Astrocyte of the cerebellum (primary cell): ENCODE results near the gene PAGR1.
A peak's percentile ranks its signal among the peaks of the same experiment; 100 is the strongest.

Experiments used
- DNase-seq: peaks from one replicate; pipeline ENCODE4 v3.0.0-alpha.2; 2011; ENCODE audit warnings: low read depth
- H3K4me3 ChIP-seq: 2 replicates; pipeline ENCODE4 v1.5.1; 2011; ENCODE audit warnings: mild to moderate bottlenecking, low read depth, low read length, moderate library complexity
- CTCF ChIP-seq: IDR thresholded peaks from 2 replicates; pipeline ENCODE4 v1.5.1; 2012; ENCODE audit warnings: low read length, low read depth, moderate library complexity, mild to moderate bottlenecking; ENCODE audit errors: missing control alignments
- in situ Hi-C: cut with HindIII; loops from 2 replicates; pipeline ENCODE4 v1.10.0; 2017; ENCODE audit warnings: low sequenced_read_pairs

PAGR1 gene

GRCh38 chr16:29842732-29843346, 26.9 kb downstream of the PAGR1 start:
- no peak overlapping the region for H3K4me3 ChIP-seq
- in situ Hi-C loops = no loop called here
- TF ChIP-seq CTCF = no peak
- DNase-seq = no peak

GRCh38 chr16:29843931-29844330, 28.0 kb downstream of the PAGR1 start:
- no peak for DNase-seq
- no peak overlapping the region for H3K4me3 ChIP-seq
- in situ Hi-C loops = no loop called here
- TF ChIP-seq CTCF = no peak

GRCh38 chr16:29844575-29845331, 28.8 kb downstream of the PAGR1 start:
- no peak overlapping the region for H3K4me3 ChIP-seq
- no peak for DNase-seq
- in situ Hi-C loops = no loop called here
- TF ChIP-seq CTCF = no peak

GRCh38 chr16:29845656-29846055, 29.7 kb downstream of the PAGR1 start:
- TF ChIP-seq CTCF = no peak
- no peak overlapping the region for H3K4me3 ChIP-seq
- DNase-seq = no peak
- in situ Hi-C loops = no loop called here

- in situ Hi-C loops = no loop called here
- no peak overlapping the region for H3K4me3 ChIP-seq
- DNase-seq = peak; percentile 24
- peak; percentile 91 for TF ChIP-seq CTCF
Measured at GRCh38 chr16:29848420-29849297, 32.7 kb downstream of the PAGR1 start.

- in situ Hi-C loops = no loop called here
- no peak for DNase-seq
- H3K4me3 ChIP-seq = no peak overlapping the region
- no peak for TF ChIP-seq CTCF
Measured at GRCh38 chr16:29849505-29849904, 33.6 kb downstream of the PAGR1 start.
